Measurements from ENCODE around the gene LMX1A.

DNA sequence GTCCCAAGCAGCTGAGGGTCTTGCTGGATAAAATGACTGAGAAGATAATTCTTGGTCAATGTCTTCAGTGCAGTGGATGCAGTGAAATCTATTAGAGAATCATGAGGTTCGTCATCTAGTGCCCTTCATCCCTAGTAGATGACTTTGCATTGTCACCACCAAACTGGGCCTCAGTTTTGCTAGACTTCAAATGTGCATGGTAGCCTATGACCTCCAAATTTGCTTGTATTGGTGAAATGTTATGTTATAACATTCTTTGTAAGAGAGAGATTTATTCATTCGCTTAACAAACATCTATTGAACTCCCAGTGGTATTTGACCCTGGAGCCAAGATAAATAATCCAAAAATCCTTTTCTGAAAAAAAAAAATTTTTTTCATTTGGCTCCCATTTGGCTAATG, 183.8 kb downstream of the LMX1A start:
- TF ChIP-seq, protein P1, sequence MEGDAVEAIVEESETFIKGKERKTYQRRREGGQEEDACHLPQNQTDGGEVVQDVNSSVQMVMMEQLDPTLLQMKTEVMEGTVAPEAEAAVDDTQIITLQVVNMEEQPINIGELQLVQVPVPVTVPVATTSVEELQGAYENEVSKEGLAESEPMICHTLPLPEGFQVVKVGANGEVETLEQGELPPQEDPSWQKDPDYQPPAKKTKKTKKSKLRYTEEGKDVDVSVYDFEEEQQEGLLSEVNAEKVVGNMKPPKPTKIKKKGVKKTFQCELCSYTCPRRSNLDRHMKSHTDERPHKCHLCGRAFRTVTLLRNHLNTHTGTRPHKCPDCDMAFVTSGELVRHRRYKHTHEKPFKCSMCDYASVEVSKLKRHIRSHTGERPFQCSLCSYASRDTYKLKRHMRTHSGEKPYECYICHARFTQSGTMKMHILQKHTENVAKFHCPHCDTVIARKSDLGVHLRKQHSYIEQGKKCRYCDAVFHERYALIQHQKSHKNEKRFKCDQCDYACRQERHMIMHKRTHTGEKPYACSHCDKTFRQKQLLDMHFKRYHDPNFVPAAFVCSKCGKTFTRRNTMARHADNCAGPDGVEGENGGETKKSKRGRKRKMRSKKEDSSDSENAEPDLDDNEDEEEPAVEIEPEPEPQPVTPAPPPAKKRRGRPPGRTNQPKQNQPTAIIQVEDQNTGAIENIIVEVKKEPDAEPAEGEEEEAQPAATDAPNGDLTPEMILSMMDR (conservative IDR thresholded peaks at IDR 0.05): no peak
- TF ChIP-seq ZFX (IDR thresholded peaks at IDR 0.05): no peak
